ENCODE data around the gene UBE3D.
"Not testable (repeated sequence)": the region's sequence is repeated elsewhere in the genome, so short reads cannot be mapped to it uniquely, and the experiment has no call there.

Gene UBE3D

DNA sequence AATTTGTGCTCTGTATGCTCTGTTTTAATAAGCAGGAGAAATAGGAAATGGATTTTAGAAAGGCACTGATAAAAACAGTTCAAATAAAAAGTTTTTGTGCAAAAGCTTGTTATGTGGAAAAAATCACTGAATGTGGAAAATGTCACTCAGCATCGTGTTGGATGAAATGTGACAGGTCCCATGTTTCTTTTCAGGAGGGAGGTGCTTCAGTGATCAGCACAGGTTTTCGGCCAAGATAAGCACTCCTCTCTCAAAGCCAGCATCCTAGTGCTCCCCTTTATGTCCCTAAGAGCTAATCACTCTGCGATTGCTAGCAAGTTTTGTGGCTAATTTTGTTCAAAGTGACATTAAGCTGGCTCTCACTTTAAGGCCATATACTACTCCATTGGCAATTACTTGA lies 12.0 kb downstream of the UBE3D start:
- DNase-seq: no peak

DNA sequence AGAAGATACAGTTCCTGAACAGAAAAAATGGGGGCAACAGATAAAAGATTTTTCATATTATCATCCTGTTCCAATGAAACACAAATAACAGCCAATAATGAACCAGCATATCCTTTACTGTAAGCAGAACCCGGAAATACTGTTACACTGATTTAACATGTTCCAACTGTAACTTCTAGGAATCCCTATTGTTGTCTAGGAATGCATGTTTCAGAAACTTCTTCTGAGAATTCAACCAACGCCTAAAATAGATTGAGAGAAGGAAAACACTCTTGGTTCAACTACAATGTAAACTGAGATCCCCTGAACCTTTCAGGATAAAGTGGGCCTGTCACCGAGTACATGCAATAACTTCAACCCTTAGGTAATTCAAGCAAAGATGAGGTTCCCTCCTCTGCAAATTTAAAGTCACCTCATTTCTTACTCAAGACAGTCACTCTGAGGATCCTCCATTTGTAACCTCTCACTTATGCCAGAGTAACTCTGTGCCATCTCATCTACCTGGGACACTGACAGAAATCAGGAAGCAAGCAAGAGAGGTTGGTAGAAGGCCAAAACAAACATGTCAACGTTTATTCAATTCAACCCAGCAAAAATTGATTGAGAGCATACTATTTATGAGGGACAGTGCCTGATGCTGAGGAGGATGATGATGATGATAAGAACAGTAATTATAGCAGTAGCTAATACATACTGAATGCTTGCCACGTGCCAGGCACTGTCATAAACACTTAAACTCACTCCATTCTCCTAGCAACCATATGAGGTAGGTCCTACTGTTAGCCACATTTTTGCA lies 14.1 kb downstream of the UBE3D start:
- DNase-seq: no peak

DNA sequence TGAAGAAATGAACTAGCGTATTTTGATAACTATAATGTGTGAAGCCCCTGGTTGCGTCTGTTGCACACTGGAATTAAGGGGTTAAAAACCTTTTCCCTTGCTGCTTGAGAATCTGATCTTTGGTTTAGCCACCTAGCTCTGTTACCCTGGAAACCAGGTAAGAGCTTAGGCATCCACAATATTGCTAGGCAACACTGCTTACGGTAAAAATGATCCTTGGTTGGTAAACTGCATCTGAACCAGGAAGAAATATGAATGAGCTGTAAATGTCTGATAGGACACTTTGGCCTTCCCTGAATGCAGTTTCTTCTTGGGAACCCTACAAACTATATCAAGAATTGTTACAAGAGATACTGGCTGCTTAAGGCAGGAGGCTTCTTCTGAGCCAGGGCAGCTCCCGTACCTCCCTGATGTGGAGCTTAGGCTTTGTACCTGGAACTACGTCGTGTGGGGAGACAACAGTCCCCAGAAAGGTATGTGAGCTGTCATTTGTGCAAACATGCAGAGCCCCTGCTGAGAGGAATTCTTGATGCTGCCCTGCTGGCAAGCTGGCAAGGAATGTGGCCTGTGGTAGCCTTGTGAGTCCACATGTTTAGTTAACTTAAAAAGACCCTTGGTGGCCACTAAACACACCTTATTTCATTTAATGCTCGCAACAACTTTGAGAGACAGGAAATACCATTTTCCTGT lies 18.4 kb downstream of the UBE3D start:
- DNase-seq: no peak

DNA sequence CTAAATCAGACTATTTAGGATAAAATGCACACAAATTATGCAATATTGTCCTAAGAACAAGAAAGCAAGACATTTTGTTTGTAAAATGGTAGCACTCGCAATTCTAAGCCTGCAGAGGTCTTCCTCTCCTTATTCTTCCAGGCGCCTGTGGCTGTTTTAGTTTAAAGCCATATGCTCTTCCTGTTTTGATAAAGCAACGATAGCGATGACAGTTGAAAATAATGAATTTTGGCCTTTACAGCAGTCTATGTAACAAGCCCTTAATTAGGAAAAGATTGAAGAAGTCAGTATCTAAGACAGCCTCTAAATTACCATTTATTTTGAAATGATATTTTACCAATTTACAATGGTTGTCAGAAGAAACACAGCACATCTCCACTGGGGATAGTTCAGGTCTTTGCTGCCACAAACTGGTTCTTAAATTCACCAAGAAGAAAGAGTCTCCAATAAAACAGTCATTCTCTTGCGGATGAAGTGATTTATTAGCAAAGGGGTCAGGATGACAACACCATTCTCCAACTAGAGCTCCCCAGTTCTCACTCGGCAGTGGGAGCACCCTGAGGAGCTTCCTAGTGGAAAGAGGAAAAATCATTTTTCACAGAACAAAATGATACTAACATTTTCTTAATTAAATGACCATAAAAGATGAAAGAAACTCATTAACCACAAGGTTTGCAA lies 21.4 kb downstream of the UBE3D start:
- DNase-seq: no peak

DNA sequence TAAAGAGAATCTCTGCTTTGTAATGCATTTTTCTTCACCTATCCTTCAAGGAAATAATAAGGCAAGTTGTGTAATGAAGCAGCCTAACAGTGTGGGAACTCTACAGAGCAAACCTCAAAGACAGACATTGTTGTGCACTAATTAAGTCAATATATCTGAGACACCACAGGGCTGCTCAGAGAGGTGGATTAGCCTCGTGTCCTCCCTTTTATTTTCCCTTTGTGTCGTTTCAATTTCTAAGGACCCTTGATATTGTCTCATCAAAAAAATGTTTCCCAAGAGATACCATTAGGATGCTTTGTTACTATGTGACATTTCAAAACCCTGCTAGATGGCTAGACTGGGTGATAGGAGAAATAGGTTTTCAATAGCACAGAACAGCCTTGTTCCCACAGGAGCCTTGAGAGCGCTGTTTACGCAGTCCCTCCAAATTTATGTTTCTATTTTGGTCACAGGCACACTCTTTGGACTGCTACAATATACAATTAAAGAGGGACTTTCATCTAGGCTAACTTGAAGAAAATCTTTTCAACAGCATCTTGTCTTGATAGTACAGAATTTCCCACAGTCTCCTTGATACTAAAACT lies 23.1 kb downstream of the UBE3D start:
- DNase-seq: no peak

DNA sequence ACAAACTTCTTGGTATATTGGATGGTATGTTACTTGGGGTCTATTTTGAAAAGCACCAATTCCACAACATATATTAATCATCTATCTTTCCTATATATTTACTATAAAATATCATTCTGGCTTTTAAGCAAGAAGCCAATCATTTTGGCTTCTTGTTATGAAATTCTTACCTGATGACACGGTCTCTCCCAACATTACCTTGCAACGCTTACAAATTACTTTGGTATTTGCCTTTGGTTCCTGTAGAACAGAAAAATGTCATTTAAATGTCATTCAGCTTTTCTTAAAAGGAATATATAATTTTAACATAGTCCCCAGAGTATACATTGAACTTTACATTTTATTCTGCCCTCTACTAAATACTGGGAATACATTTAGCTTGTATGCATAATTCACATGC lies 27.4 kb downstream of the UBE3D start:
- no peak for DNase-seq

- no peak for DNase-seq
Measured at GRCh38 chr6:83031689-83032088, 34.0 kb downstream of the UBE3D start.

- DNase-seq: no peak
Measured at GRCh38 chr6:83019741-83020140, 45.9 kb downstream of the UBE3D start.

DNA sequence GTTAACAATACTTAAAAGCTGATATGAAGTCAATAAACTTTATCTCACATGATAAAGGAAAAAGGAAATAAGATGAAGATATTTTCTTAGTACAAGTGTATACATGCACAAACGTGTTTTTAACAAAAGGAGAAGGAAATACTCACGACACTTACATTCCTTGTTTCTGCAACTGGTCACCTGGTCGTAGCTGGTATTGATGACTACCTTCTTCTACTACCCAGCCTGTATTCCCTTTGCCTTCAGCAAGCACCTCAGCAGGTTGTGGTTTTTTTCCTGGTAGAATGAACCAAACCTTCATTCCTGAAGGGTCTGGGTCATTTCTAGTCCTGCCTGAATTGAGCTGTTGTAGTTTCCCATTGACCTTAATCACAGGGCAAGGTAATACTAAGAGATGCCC lies 54.5 kb downstream of the UBE3D start:
- not testable (repeated sequence) for DNase-seq

DNA sequence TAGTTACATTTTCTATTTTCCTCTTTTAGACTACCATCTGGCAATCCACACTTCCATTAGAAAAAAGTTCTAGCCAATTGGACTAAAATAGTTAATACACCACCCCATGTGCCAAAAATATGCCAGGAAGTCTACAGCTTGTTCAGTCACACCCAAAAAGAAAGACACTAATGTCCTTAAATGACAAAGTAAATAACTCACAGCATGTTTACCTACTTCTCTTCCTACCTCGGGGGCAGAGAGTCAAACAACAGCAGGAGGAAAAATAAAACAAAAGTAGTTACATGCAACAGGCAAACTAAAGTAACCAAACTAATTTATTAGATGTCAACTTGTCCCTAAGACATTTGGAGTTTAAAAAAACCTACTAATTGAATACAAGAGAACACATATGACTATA lies 57.0 kb downstream of the UBE3D start:
- no peak for DNase-seq

- DNase-seq: no peak
Measured at GRCh38 chr6:83006270-83006905, 59.3 kb downstream of the UBE3D start.

- DNase-seq: no peak
Measured at GRCh38 chr6:82996156-82996555, 69.5 kb downstream of the UBE3D start.

- DNase-seq: no peak
Measured at GRCh38 chr6:82995066-82995465, 70.6 kb downstream of the UBE3D start.

DNA sequence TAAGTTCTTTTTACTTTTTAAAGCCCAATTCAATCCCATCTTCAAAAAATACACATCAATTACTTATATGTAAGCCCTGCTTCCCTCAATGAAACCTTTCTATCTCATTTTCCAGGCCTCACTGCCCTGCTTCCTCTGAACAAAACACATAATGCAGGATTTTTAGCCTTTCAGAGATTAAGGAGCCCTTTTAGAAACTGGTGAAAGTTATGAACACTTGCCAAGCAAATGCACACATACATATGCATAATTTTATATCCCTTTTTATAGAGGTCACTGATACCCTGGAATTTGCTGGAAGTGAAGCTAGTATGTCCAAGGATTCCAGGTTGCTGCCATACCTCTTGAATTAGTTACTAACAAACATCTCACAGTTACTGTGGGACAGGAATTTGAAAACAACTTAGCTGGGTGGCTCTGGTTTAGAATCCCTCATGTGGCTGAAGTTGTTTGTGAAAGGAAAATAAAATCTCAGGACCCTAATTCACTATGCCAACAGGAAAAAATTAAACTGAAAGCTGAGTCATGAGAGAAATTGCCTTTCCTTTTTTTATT lies 75.8 kb downstream of the UBE3D start:
- DNase-seq: no peak

DNA sequence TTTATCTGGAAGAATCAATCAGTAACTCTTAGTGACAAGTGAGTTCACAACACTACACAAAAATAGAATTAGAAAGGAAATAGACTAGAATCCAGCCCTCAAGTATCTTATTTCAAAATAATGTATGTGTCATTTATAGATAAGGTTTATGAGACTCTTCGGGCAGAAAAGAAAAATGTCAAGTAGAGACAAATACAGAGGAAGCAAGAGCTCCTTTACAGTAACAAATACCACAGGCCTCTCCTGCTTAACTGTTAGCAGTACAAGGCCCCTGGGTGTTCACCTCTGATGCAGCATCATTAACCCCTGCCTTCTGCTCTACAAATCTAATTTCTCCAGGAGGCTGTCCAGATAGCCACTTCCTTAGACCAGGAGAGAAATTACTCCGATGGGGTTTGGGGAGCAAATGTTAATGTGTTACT lies 76.7 kb downstream of the UBE3D start:
- no peak for DNase-seq

GRCh38 chr6:82987951-82988350 lies 77.7 kb downstream of the UBE3D start:
- no peak for DNase-seq

- no peak for DNase-seq
Measured at GRCh38 chr6:82987416-82987815, 78.2 kb downstream of the UBE3D start.

GRCh38 chr6:82984720-82985119 lies 80.9 kb downstream of the UBE3D start:
- no peak for DNase-seq

- no peak for DNase-seq
Measured at GRCh38 chr6:82980086-82980485, 85.6 kb downstream of the UBE3D start.

GRCh38 chr6:82979657-82980056 lies 86.0 kb downstream of the UBE3D start:
- DNase-seq: no peak

DNA sequence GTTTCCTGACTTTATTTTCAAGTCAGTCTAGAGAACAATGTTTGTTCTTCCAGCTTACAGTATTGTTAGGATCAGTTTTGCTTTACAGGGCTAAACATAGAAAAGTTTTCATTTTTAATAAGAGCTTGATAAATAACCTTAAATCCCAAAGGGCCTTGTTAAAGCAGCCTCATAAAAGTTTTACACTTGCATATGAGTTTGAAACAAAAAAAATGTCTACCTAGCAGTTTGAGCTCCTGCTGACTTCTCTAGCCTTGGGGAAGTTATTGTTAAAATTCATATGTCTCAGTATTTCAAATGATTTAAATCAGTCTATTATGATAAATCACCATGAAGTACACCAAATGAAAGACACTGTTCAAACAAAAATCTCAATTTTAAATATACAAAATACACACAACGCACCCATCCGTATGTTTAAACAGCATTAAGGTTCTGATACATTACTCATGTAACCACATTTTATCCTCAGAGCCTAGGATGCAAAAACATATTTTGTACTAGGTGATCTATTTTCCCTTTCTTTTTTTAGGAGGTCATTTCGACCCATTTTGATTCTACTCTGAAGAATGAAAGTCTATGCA lies 87.2 kb downstream of the UBE3D start:
- DNase-seq: no peak

DNA sequence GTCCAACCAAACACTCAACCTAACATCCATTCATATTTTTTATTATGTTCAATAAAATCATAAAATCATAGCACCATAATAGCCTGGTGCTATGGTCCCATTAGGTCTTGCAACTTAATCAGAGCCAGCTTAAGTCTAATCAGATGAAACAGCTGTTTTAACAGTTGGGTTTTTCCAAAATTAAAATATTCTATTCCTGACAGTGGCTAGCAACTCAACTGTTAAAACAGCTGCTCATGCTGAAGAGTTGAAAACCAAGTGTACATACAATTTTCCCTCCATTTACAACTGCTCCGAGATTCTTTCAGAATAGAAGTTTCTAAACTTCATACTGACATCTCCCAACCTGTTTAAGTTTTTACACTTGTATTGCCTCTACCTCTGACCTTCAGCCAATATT lies 89.5 kb downstream of the UBE3D start:
- no peak for DNase-seq

Measured in activated CD4-positive, alpha-beta T cell treated with anti-CD3 and anti-CD28 coated beads, Interleukin-2, amount 50 U/mL, for 16 hours (primary cell).